Esophagus mucosa (tissue), 1 donor: Measurements from ENCODE around the gene SORCS2. TPM values are rescaled to one million over a fixed set of nuclear protein-coding genes. Genes with fewer than 3 reads are reported as not detected.

Experiments
- ATAC-seq: fragments of 200-7000 bp; cut with Tn5 transposase; one replicate; pipeline ENCODE4 v1.9.1; 2020
- total RNA-seq: library from RNA; stranded (reverse); gene quantifications from one replicate; pipeline ENCODE4 v1.2.4, GENCODE V29; 2023
- donor health status: DM: yes; HTN: yes; CAD: no.

Gene SORCS2
- total RNA-seq, 1 donor from 2014 or later = 5.0 TPM

- ATAC-seq = no peak
Measured at GRCh38 chr4:7359400-7360062, 167.2 kb downstream of the SORCS2 start.

- no peak for ATAC-seq
Measured at GRCh38 chr4:7360806-7361205, 168.5 kb downstream of the SORCS2 start.

GRCh38 chr4:7361280-7361895 lies 169.1 kb downstream of the SORCS2 start:
- ATAC-seq = no peak

- ATAC-seq = no peak
Measured at GRCh38 chr4:7362341-7362740, 170.0 kb downstream of the SORCS2 start.

- no peak for ATAC-seq
Measured at GRCh38 chr4:7362862-7363430, 170.6 kb downstream of the SORCS2 start.

- ATAC-seq = peak; percentile 16
Measured at GRCh38 chr4:7364979-7365378, 172.6 kb downstream of the SORCS2 start.

- ATAC-seq = no peak
Measured at GRCh38 chr4:7365462-7366179, 173.3 kb downstream of the SORCS2 start.

- no peak for ATAC-seq
Measured at GRCh38 chr4:7366180-7366945, 174.0 kb downstream of the SORCS2 start.

- no peak for ATAC-seq
Measured at GRCh38 chr4:7366954-7367353, 174.6 kb downstream of the SORCS2 start.

- ATAC-seq = no peak
Measured at GRCh38 chr4:7367406-7367805, 175.1 kb downstream of the SORCS2 start.

- no peak for ATAC-seq
Measured at GRCh38 chr4:7367864-7368277, 175.5 kb downstream of the SORCS2 start.

- no peak for ATAC-seq
Measured at GRCh38 chr4:7368296-7368695, 176.0 kb downstream of the SORCS2 start.

GRCh38 chr4:7369511-7369910 lies 177.2 kb downstream of the SORCS2 start:
- ATAC-seq = no peak

GRCh38 chr4:7370038-7370437 lies 177.7 kb downstream of the SORCS2 start:
- no peak for ATAC-seq

GRCh38 chr4:7371210-7371941 lies 179.0 kb downstream of the SORCS2 start:
- no peak for ATAC-seq

GRCh38 chr4:7372673-7373072 lies 180.3 kb downstream of the SORCS2 start:
- ATAC-seq = no peak

GRCh38 chr4:7374571-7374970 lies 182.2 kb downstream of the SORCS2 start:
- ATAC-seq = no peak

- ATAC-seq = no peak
Measured at GRCh38 chr4:7375427-7375826, 183.1 kb downstream of the SORCS2 start.

GRCh38 chr4:7377223-7377865 lies 185.0 kb downstream of the SORCS2 start:
- no peak for ATAC-seq

GRCh38 chr4:7379186-7379585 lies 186.8 kb downstream of the SORCS2 start:
- ATAC-seq = no peak

- no peak for ATAC-seq
Measured at GRCh38 chr4:7379719-7380118, 187.4 kb downstream of the SORCS2 start.
